Measurements from ENCODE around the gene GORAB.

GORAB gene

DNA sequence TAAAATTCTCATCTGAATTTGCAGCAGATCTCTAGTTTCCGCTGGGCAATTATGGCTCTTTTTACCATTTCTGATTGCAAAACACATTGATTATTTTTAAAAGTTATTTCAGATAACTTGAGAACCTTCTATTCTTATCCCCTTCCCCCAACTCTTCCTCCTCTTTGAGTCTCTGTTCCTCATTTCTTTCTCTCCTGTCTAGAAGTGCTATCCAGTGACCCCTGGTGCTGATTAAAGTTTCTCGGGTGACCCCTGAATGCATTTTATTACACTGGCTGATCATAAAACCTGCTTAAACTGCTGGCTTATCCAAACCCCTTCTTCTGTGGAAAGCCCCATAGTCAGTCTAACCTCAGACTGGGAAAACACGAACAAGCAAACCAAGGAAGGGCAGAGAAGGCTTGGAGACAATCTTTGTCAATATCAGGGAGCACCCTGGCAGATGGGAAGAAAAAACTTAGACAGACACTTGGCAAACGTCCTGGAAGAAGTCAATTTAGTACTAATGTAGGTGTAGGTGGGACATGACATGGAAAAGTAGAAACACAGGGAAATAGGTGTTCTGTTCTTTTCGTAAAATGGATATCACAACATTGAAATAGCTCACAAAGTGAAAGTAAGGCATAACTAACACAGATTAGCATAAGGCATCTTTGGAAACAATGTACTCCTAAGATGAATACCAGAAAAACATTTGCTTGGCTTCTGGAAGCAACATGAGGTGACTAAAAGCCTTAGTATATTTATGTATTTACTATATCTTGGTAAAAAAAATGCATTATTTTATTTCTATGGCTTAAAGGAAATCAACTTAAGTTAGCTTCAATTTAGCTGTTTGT, 61.4 kb downstream of the GORAB start:
- no peak for DNase-seq

DNA sequence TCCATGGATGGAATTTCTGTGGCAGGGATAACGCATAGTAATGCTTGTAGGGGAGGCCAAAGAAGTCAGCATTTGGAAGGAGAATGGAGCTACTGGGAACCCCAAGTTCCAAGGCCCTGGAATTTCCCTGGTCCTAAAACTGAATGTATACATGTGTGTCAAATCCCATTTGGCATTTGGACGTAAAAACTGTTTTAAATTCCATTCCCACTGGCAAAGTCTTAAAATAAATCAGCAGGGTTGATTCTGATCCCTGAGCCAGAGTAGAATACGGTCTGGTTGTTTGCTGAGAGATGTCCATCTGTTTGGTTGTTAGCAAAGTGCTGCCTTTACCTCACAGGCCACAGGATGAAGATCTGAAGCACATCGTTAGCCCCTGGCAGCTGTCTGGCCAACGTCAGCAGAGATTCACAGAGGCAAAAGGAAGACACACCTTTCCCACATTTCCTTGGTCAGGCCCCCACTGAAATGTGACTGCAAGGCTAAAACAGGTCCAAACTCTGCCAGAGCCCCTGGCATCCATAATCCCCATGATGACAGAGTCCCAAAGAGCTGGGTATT, 62.2 kb downstream of the GORAB start:
- DNase-seq = no peak

DNA sequence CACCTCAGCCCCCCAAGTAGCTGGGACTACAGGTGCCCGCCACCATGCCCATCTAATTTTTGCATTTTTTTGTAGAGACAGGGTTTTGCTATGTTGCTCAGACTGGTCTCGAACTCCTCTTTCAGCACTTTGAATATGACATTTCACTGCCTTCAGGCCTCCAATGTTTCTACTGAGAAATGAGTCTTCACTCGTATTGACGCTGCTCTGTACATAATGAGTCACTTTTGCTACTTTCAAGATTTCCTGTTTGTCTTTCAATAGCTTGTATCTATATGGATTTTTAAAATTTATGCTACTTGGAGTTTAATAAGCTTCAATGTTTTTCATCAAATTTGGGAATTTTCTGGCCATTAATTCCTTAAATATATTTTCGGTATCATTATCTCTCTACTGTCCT, 64.7 kb downstream of the GORAB start:
- DNase-seq = no peak

DNA sequence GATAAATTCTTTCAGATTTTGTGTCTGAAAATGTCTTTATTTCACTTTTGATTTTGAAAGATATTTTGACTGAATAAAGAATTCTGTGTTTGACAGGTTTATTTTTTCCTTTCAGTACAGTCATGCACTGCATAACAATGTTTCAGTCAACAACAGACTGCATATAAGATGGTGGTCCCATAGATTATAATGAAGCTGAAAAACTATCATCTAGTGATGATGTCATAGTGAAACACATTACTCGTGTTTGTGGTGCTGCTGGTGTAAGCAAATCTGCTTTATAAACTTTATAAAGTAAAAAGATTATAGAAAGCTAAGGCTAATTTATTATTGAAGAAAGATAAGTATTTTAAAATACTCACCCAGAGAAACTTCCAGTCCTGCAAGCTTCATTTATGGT, 66.7 kb downstream of the GORAB start:
- no peak for DNase-seq

DNA sequence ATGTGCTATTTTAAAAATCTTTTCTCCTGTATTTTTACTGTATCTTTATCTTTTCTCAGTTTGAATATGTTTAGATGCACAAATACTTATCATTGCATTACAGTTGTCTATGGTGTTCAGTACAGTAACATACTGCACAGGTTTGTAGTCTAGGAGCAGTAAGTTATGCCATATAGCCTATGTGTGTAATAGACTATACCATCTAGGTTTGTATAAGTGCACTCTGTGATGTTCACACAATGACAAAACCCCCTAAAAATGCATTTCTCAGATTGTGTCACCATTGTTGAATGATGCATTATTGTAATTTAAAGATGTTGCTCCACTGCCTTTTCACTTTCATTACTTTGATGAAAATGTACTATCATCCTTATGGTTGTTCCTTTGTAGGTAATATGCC, 67.1 kb downstream of the GORAB start:
- no peak for DNase-seq

DNA sequence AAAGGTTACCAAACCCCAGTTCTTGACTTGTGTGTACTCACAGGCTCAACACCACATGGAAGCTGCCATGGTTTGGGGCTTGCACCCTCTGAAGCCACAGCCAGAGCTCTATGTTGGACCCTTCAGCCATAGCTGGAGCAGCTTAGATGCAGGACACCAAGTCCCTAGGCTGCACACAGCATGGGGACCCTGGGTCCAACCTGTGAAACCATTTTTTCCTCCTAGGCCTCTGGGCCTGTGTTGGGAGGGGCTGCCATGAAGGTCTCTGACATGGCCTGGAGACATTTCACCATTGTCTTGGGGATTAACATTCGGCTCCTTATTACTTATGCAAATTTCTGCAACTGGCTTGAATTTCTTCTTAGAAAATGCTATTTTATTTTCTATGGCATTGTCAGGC, 69.9 kb downstream of the GORAB start:
- DNase-seq = no peak

Data from NCI-H2081 (cell line).